ENCODE data around the gene RABGAP1L. TPM values are rescaled to one million over a fixed set of nuclear protein-coding genes. Genes with fewer than 3 reads are reported as not detected.

The RABGAP1L gene
- total RNA-seq, 1 donor from 2014 or later: 29.5 TPM

DNA sequence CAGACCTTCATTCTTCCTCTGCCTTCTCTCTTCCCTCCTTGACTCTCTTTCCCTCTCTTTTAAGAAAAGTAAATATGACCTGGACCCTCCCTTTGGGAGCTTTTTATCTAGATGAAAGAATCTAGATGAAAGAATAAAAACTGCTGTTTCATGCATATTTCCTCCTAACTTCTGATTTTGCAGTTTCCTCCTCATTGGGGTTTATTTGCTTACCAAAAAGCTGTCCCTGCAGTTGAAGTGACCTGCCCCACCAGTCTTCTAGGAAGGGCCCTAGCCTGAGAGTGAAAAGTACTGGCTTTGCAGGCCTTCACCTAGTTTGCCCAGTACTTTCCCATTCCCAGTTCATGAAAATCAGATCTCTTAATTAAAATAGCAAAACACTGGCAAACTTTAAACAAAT lies 812.1 kb downstream of the RABGAP1L start:
- DNase-seq (ENCODE audit: extremely low read depth, low read depth, low spot score): no peak

DNA sequence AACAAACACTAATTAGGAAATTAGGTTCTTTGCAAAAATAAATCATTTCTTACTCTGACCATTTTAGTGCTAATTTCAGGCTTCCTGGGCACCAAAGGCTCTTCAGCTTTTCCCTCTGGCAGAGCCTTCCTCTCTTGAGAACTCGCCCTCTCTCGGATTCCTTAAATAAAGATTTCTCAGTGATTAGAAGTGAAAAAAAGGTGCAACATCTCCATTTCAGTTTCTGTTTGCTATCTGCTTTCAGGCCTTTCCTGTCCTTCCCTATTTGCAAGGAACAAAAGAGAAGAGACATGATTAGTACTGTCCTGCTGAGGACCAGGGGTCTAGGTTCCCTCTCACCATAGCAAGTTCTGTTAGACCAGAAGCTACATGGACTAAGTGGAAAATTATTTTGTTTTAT lies 812.6 kb downstream of the RABGAP1L start:
- no peak for DNase-seq (ENCODE audit: extremely low read depth, low read depth, low spot score)

DNA sequence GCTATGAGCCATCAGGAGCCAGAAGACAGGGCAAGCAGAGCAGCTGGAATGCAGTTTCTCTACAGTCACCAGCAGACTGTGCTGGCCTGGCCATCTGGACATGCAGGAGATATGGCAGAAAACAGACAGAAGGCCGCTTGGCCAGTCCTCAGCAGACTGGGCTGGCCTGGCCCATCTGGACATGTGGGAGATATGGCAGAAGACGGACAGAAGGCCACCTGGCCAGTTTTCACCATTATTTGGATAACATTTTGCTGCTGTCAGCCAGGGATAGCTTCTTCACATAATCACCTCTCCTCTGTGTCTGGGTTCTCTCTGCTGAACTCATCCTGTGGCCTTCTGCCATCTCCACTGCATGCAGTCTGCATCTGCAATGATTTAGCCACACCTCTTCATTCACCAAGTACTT lies 815.4 kb downstream of the RABGAP1L start:
- no peak for DNase-seq (ENCODE audit: extremely low read depth, low read depth, low spot score)

DNA sequence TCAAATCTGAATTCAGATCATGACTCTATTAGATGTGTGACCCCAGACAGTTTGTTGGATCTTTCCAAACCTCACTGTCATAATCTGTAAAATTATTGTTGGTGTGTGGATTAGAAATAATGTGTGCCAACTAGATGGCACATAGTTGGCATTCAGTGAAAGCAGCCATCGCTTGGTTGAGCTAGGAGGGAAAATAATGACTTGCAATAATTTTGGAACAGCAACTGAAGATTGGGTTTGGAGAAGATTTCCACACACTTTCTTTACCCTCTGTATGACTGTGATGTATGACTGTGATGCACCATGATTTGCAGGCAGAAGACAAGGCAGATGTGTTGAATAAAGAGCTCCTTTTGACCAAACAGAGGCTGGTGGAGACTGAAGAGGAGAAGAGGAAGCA lies 816.4 kb downstream of the RABGAP1L start:
- no peak for DNase-seq (ENCODE audit: extremely low read depth, low read depth, low spot score)

DNA sequence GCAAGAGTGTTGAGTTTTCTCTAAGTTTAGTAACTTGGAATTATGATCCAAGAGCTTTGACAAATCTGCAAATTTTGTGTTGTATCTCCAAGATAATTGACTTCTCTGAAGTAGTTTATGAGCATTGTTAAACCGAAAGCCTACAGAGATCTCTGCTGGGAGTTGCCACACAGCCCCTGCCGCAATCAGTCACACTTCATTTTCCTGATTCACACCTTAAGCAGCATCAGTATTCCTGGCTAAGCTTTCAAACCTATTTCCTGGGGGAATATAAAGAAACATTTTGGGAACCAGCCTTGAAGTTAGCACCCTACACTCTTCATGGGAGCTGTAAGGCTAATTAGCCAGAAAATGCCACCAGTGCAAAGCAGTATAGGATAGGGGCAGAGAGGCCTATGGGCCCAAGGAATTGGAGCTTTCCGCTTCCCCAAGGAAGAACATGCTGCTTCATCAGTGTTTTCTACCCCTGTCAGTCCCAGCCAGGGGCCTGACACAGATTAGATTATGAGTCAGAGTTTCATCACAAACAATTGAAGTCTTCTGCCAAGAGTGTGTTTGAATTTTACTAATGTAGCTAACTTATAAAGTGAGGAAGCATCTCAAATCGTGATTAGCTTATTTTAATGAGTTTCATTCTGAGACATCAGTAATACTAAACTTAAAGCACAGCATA lies 817.3 kb downstream of the RABGAP1L start:
- no peak for DNase-seq (ENCODE audit: extremely low read depth, low read depth, low spot score)

DNA sequence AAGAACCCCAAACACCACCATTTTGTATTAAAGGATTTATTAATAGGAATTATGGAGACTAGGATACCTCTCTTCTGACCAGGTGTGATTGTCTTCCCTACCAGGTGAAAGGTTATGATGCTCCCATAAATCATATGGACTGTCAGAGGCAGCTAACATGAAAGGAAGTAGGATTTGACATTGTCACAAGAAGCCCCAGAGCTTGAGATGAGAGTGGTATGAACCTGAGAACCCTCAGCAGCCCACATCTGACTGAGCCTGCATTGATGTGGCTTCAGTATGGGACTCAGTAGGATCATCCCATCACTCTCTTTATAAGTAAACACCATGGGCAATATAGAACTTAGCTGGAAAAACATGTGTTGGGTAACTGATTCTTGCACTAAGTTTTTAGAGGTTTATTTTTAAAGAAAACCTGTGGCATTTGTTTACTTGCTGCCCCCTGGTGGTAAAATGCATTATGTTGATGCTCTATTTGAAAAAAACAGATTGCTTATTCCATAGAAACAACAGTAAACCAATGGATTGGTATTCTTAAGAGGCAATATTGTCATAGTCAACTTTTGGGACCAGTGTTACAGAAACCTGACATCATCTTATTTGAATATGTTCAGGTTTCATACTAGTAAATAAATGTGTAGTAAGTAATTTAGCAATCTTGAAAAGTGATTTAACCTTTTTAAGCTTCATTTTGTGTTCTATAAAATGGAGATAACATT lies 823.8 kb downstream of the RABGAP1L start:
- DNase-seq (ENCODE audit: extremely low read depth, low read depth, low spot score): peak; percentile 42

DNA sequence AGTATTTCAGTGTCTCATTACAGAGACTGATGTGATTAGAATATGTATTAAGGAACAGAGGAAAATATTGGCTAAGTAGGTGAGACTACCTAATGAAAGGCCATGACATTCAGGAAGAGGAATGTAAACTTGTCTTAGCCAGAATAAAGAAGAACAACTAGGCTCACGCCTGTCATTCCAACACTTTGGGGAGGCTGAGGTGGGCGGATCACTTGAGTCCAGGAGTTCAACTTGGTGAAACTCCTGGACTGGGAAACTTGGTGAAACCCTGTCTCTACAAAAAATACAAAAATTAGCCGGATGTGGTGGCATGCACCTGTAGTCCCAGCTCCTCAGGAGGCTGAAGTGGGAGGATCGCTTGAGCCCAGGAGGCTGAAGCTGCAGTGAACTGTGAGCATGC lies 825.6 kb downstream of the RABGAP1L start:
- DNase-seq (ENCODE audit: extremely low read depth, low read depth, low spot score): no peak

DNA sequence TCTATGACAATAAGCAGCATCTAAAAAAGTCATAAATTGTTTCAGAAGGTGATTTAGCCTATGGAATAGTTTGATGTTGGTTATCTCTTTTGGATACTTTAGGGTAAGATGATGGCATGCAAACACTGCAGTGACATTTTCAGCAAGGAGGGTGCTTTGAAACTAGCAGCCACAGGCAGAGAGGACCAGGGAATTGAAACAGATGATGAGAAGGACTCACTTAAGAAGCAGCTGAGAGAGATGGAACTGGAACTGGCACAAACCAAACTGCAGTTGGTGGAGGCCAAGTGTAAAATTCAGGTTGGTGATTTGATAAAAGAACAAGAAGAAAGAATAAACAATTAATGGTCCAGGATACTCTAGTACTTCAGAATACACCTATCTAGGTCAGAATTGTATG lies 829.2 kb downstream of the RABGAP1L start:
- DNase-seq (ENCODE audit: extremely low read depth, low read depth, low spot score): no peak

DNA sequence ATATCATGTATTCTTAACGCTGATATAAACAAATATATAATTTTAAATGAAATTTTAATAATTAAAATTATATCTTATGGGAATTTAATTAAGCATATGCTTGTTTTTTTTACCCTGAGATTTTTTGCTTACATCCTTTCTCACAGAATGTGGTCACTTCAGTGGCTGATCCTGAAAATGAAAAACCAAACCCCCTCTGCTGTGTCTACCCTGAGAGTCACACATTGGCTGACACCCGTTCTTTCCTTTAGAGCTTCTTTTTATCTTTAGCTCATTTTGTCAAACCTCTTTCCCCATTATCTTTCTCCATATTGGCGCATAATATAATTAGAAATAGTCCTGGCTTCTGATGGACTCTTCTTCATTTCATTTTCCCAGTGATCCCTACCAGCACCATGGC lies 829.7 kb downstream of the RABGAP1L start:
- DNase-seq (ENCODE audit: extremely low read depth, low read depth, low spot score): no peak

DNA sequence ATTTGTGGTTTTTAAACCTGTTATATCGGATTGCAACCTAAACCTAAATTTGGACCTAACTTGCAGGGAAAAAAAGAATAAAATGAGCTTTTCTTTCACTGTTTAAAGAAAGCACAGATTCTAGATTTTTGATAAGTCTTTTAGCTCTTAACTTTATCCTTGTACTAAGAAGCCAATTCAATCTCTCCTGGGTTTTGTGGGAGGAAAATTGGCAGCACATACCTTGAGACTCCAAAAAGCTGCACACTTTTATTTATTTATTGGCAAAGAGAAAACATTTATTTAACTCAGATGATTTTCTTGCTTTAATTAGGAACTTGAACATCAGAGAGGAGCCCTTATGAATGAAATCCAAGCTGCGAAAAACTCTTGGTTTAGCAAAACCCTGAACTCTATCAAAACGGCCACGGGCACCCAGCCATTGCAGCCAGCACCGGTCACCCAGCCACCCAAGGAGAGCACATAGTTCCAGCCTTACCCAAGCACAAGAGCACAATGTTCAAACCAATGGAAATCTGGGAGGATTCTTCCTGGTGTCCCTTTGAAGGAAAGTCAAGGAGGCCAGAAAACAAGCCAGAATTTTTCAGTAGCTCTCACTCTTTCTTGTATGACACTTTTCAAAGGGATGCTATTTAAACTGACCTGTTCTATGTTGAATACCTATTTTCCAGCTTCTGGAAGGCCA lies 830.4 kb downstream of the RABGAP1L start:
- no peak for DNase-seq (ENCODE audit: extremely low read depth, low read depth, low spot score)

DNA sequence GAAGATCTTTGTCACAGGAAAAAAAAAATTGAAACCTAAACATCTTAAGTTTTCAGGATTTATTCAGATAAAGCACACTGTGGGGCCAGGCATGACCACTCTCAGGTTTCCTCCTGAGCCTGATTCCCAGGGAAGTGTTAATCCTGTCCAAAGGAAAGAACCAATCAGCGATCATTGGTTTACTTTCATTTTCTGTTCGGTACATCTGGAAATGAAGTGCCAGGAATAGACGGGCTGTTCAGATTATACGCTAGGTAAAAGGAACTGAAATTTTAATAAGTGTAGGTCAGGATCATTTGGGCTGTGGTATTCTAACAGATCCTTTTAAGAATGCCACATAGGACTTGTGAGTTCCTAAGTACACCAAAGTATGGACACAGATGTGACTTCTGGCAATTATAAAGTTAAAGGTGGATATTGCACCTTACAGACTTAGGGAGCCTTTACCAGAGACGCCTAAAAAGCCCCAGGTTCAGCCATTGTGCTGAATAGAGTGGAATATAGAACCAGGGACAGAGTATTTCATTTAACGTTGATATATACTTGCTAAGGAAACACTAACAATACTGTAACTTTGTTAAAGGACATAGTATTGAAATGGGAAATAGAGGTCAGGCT lies 831.2 kb downstream of the RABGAP1L start:
- peak; percentile 37 for DNase-seq (ENCODE audit: extremely low read depth, low read depth, low spot score)

DNA sequence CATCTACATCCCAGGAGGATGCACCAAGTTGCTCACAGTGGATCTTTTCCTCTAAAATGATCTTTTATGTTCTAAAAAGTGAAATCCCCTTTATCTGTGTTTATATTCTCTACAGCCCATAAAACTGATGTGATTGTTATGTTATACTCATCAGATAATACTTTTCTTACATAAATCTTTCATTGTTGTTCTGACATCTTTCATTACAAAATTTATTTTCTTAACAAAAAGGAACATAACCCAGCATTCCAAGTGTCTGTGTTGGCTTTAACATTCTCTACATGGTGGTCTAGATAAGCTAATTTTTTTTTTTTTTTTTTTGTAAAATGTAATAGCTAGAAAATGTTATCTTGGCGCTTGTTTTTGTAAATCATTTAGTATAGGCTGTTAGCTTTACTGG lies 832.2 kb downstream of the RABGAP1L start:
- DNase-seq (ENCODE audit: extremely low read depth, low read depth, low spot score): no peak

DNA sequence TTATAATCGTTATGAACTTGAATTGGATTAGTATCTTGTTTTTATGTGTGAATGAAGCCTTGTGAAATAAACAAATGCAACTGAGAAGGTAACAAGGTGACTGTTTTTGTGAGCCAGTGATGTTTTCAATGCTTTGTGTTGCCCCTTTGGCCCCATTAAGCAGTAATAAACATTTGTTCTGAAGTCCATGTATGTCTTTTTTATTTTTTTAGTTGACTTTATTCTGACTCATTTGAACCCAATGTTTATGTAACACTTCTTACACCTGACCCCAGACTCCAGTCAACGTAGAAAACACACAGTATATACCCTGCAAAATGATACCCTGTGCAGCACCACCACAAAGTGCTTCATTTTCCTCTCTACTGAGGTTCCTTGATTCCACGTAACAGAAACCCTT lies 835.8 kb downstream of the RABGAP1L start:
- DNase-seq (ENCODE audit: extremely low read depth, low read depth, low spot score): no peak

DNA sequence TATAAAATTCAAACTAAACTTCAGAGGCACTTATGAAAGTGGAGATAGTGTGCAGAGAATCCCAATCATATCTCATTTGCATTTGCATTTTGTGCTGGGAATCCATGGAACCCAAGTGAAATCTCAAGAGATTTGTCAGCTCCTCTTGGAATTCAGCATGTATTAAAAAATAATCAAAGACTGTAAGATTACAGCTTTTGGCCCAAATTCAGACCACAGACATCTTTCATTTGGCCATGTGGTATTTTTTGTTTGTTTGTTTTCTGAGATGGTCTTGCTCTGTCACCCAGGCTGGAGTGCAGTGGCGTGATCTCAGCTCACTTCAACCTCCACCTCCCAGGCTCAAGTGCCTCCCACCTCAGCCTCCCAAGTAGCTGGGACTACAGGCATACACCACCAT lies 836.6 kb downstream of the RABGAP1L start:
- no peak for DNase-seq (ENCODE audit: extremely low read depth, low read depth, low spot score)

DNA sequence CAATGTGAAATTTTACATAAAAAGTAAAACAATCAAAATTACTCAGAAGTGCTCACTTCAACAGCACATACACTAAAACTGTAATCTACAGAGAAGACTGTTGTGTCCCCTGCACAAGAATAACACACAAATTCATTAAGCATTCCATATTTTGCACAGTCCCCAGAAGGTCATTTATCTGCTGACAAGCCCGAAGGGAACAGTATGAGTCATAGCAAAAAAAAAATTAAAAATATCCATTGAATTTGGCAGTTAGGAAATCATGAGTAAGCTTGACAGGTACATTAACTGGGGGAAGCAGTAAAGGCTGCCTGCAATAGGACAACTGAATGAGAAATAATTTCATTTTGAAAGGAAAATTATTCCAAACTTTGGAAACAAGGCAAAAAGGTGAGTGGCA lies 837.2 kb downstream of the RABGAP1L start:
- no peak for DNase-seq (ENCODE audit: extremely low read depth, low read depth, low spot score)

DNA sequence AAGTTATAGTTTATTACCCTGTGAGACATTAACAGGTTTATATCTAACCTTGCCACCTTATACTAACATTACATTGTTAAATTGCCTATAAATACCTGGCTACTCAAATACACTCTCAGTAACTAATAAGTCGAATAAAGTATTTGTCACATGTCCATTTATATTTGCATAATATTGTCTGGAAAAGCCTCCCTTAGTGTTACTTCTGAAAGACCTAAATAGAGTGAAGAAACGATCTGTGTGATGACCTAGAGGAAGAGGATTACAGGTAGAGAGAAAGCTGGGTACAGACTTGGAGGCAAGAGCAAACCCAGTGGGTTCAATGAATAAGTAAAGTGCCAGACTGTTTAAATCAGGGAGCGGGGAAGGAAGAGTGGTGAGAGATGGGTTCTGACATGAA lies 837.7 kb downstream of the RABGAP1L start:
- DNase-seq (ENCODE audit: extremely low read depth, low read depth, low spot score): no peak

DNA sequence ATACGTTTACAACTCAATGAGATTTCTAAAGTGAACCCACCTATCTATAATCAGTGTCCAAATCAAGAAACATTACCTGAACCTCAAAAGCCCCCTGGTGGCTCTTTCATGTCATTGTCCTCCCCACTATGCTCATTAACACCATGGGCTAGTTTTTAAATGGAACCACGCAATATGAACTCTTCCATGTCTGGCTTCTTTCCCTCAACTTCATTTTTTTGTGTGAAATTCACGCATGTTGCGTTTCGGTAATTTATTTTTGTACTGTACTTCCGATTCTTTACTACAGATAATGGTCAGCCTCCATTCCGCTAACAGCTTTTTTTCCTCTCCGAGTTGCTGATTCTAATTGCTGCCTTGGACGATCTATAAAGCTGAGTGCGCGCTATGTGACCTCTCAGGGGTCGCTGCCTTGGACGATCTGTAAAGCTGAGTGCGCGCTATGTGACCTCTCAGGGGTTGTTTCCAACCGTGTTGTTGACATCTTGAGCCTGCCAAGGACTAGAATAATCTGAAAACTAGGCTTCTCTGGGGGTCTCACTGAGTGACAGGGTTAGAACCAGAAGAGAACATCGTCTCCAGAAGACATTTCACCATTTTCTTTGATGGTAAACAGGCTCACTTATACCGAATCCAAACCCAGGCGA lies 839.4 kb downstream of the RABGAP1L start:
- DNase-seq (ENCODE audit: extremely low read depth, low read depth, low spot score): peak; percentile 47

DNA sequence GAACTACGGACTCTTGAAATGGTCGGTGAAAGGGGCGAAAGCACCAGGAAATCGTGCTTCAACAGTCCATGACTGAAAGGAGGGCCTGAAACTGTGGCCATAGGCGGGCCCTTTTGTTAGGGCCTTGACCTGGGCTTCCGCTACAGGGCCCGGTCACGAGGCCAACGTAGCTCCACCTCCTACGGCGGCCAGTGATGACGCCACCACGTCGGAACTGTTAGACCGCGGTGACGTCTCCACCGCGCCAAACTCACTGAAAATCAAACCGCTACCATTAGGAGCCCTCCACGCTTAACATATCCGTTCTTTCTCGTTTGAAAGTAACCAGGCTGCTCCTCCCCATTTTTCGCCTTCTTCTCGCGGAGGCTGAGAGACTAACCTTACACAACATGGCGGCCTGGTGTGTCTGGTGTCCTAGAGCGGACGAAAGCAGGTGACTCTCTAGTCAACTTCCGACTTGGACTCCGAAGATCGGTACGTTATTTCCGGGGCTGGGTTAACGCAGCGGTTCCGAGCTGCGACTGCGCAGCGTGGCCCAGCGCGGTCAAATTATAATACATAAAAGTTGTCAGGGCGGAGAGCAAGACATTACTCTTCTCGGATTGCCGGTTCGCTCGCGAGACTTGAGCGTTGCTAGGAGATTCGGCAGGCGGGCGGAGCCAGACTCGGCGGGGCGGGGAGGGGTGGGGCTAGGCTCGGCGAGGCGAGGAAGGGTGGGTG lies 840.1 kb downstream of the RABGAP1L start:
- peak; percentile 97 for DNase-seq (ENCODE audit: extremely low read depth, low read depth, low spot score)

DNA sequence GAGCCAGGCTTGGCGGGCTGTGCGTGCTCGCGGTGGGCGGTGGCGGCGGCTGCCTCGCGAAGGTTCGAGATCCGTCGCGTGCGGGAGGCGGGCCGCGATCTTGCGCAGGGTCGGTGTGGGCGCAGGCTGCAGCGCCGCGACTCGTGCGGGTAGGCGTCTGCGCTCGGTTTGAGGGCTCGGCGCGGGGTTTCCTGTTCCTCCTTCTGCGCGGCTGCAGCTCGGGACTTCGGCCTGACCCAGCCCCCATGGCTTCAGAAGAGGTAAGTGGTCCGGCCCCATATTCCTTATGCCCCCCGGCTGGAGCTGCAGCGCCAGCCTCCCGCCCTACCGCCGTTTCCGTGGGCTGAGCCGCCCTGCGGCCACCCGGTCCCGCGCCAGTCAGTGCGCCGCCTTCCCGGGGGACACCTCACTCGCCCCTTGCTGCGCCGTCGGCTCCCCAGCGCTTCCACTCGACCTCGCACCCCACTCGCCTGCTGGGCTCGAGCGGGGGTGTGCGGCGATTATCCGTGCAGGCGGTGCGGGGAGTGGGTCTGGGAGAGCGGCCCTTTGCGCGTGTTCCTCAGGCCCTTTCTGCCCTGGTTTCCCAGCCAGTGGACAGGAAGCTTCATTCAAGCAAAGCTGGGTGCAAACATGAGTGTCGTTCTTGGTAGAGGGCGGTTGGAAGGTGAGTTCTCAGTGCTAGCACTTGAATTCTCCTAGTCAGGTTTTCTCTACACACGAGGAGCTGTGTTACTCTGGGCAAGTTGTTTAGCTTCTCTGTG lies 840.8 kb downstream of the RABGAP1L start, which contains the start of gene CACYBP:
Gene CACYBP, plus strand, starts transcription at position 12 of the 761 bp plus-strand sequence. Its CDS starts 234 bp downstream, at position 246.
- no peak for DNase-seq (ENCODE audit: extremely low read depth, low read depth, low spot score)
